HFF-Myc (cell line): ENCODE measurements around the gene PPARGC1A.

Experiments used
- DNase-seq: peaks from one replicate; pipeline ENCODE4 v3.0.0-alpha.2; 2011; ENCODE audit warnings: low read depth; ENCODE audit errors: extremely low read depth
- H3K4me3 ChIP-seq: replicated peaks from 2 replicates; pipeline ENCODE4 v1.5.1; 2011; ENCODE audit warnings: low read depth, mild to moderate bottlenecking, control low read depth, low read length
- CTCF ChIP-seq: IDR thresholded peaks from 2 replicates; pipeline ENCODE4 v1.5.1; 2012; ENCODE audit warnings: mild to moderate bottlenecking, low read depth, low read length, control low read depth; ENCODE audit errors: missing control alignments

The PPARGC1A gene

GRCh38 chr4:23884741-23885140 is 5.1 kb downstream of the PPARGC1A start:
- DNase-seq, result no peak
- TF ChIP-seq CTCF, result no peak
- H3K4me3 ChIP-seq, result no peak overlapping the region

- no peak overlapping the region for H3K4me3 ChIP-seq
- no peak for DNase-seq
- no peak for TF ChIP-seq CTCF
Measured at GRCh38 chr4:23884261-23884660, 5.6 kb downstream of the PPARGC1A start.

- TF ChIP-seq CTCF, result no peak
- DNase-seq, result no peak
- H3K4me3 ChIP-seq, result no peak overlapping the region
Measured at GRCh38 chr4:23882976-23883531, 6.8 kb downstream of the PPARGC1A start.

DNA sequence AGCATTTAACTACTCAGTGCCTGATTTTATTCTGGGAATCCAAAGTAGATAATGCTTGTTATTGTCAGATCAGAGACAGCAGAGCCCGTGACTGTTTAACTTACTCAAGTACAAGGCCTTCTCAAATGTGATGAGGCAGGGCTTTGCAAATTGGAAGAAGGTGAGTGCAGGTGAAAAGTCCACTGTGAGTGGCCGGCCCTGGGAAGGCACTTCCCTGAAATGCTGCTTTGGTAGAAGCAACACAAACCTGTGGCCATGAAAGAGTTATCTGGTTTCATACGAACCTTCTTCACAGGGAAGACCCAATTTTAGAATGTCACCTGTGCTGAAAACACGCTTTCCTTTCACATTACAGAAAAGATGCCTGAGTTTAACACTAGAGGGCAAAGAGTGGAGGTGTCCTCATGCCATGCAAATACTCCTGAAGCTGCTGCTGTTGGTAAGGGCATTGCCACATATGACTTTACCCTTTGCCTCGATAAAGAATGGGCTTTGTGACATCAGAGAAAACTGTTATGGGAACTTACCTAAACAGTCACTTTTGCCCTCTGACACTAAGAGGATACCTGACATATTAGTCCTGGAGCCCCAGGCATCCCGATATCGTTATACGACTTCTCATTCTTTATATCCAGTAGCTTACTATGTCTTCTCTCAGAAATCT is 8.0 kb downstream of the PPARGC1A start:
- H3K4me3 ChIP-seq, result no peak overlapping the region
- no peak for DNase-seq
- TF ChIP-seq CTCF, result no peak

- TF ChIP-seq CTCF, result no peak
- H3K4me3 ChIP-seq, result no peak overlapping the region
- no peak for DNase-seq
Measured at GRCh38 chr4:23881052-23881501, 8.8 kb downstream of the PPARGC1A start.

- no peak for DNase-seq
Measured at GRCh38 chr4:23878912-23879732, 10.7 kb downstream of the PPARGC1A start.

More at GRCh38 chr4:23878912-23879732, 10.7 kb downstream of the PPARGC1A start:
- no peak for TF ChIP-seq CTCF
- H3K4me3 ChIP-seq, result no peak overlapping the region
